ENCODE results near the gene DCTN2. TPM values are rescaled to one million over a fixed set of nuclear protein-coding genes. Genes with fewer than 3 reads are reported as not detected.

DCTN2 gene
- polyA plus RNA-seq, 1 donor from 2014 or later = 369 TPM

- no peaks in the 10 kb centered on the region for H3K27me3 ChIP-seq (ENCODE audit: insufficient read depth, low read depth, low read length)
- H4K20me1 ChIP-seq (ENCODE audit: insufficient read depth) = no peaks in the 10 kb centered on the region
- H2AFZ ChIP-seq (ENCODE audit: low read depth, low read length) = no peak overlapping the region
- peaks cover 19% of the 10 kb centered on the region for H3K79me2 ChIP-seq (replicated peaks; ENCODE audit: insufficient read depth, low read length)
- no peaks in the 10 kb centered on the region for H3K36me3 ChIP-seq (ENCODE audit: insufficient read depth, low read length)
- H3K4me3 ChIP-seq (ENCODE audit: low read length) = peak overlapping the region; percentile 86
- no peaks in the 10 kb centered on the region for H3K9me3 ChIP-seq (ENCODE audit: low read length)
- H3K9ac ChIP-seq (ENCODE audit: low read length) = peak overlapping the region; percentile 87
- H3K4me2 ChIP-seq (ENCODE audit: low read length) = peak overlapping the region; percentile 99
- peak overlapping the region; percentile 88 for H3K27ac ChIP-seq (ENCODE audit: low read length)
- TF ChIP-seq EZH2 (IDR thresholded peaks at IDR 0.05; ENCODE audit: borderline replicate concordance, insufficient read depth, low read length, poor library complexity, severe bottlenecking) = no peak
- no peak for TF ChIP-seq CTCF (IDR thresholded peaks at IDR 0.05; ENCODE audit: poor library complexity, severe bottlenecking)
- TF ChIP-seq TAF1 (IDR thresholded peaks at IDR 0.05; ENCODE audit: low read depth) = no peak
- TF ChIP-seq SMC3 (conservative IDR thresholded peaks at IDR 0.05; ENCODE audit: poor library complexity) = no peak
- no peak for TF ChIP-seq MXI1 (conservative IDR thresholded peaks at IDR 0.05; ENCODE audit: poor library complexity, severe bottlenecking)
- no peak for TF ChIP-seq REST (IDR thresholded peaks at IDR 0.05; ENCODE audit: borderline replicate concordance)
- no peak for TF ChIP-seq RAD21 (conservative IDR thresholded peaks at IDR 0.05)
- TF ChIP-seq EP300 (conservative IDR thresholded peaks at IDR 0.05; ENCODE audit: poor library complexity, severe bottlenecking) = no peak
- no peak for TF ChIP-seq POLR2AphosphoS5 (IDR thresholded peaks at IDR 0.05)
- peaks cover 4% of the 10 kb centered on the region for H3F3A ChIP-seq (ENCODE audit: insufficient read depth, low read length, poor library complexity, severe bottlenecking)
- no peaks in the 10 kb centered on the region for H3K9me2 ChIP-seq (ENCODE audit: insufficient read depth, low read length)
Observed at GRCh38 chr12:57518920-57519795, 27.8 kb downstream of the DCTN2 start.

- TF ChIP-seq EP300 (conservative IDR thresholded peaks at IDR 0.05; ENCODE audit: poor library complexity, severe bottlenecking) (no peak), SMC3 (conservative IDR thresholded peaks at IDR 0.05; ENCODE audit: poor library complexity) (no peak), TAF1 (IDR thresholded peaks at IDR 0.05; ENCODE audit: low read depth) (no peak), REST (IDR thresholded peaks at IDR 0.05; ENCODE audit: borderline replicate concordance) (no peak), RAD21 (conservative IDR thresholded peaks at IDR 0.05) (no peak), MXI1 (conservative IDR thresholded peaks at IDR 0.05; ENCODE audit: poor library complexity, severe bottlenecking) (no peak), CTCF (IDR thresholded peaks at IDR 0.05; ENCODE audit: poor library complexity, severe bottlenecking) (no peak), EZH2 (IDR thresholded peaks at IDR 0.05; ENCODE audit: borderline replicate concordance, insufficient read depth, low read length, poor library complexity, severe bottlenecking) (no peak), POLR2AphosphoS5 (IDR thresholded peaks at IDR 0.05) (no peak)
- Histone ChIP-seq H3F3A (ENCODE audit: insufficient read depth, low read length, poor library complexity, severe bottlenecking) (peaks cover under 1% of the 10 kb centered on the region), H3K4me3 (ENCODE audit: low read length) (no peak overlapping the region), H2AFZ (ENCODE audit: low read depth, low read length) (no peak overlapping the region), H3K9me3 (ENCODE audit: low read length) (no peaks in the 10 kb centered on the region), H3K36me3 (ENCODE audit: insufficient read depth, low read length) (no peaks in the 10 kb centered on the region), H4K20me1 (ENCODE audit: insufficient read depth) (no peaks in the 10 kb centered on the region), H3K9me2 (ENCODE audit: insufficient read depth, low read length) (no peaks in the 10 kb centered on the region), H3K27ac (ENCODE audit: low read length) (no peak overlapping the region), H3K9ac (ENCODE audit: low read length) (no peak overlapping the region), H3K79me2 (replicated peaks; ENCODE audit: insufficient read depth, low read length) (peaks cover 19% of the 10 kb centered on the region), H3K4me2 (ENCODE audit: low read length) (no peak overlapping the region), H3K27me3 (ENCODE audit: insufficient read depth, low read depth, low read length) (no peaks in the 10 kb centered on the region)
Observed at GRCh38 chr12:57518176-57518919, 28.6 kb downstream of the DCTN2 start.

Data from neural cell (in vitro differentiated cells).